Heart left ventricle (tissue), 16 donors: ENCODE results near the gene SAMD5. TPM values are rescaled to one million over a fixed set of nuclear protein-coding genes. Genes with fewer than 3 reads are reported as not detected.

Source experiments
- ATAC-seq, 4 donors: fragments of 200-7000 bp; cut with Tn5 transposase; one replicate each; pipeline ENCODE4 v1.9.1; 2020 to 2022; ENCODE audit warnings: moderate library complexity in 4 of 4, mild to moderate bottlenecking in 3 of 4, moderate number of reproducible peaks in 1 of 4
- DNase-seq, 5 donors: peaks; one replicate each; pipeline ENCODE4 v3.0.0-alpha.2; 2020
- H3K27ac ChIP-seq, 12 donors: fragments of 200-600 bp; sonication (generic) in 4 of 12; one replicate each; pipeline versions ENCODE4 v1.5.0 to v1.8.0; 2016 to 2022; ENCODE audit warnings: mild to moderate bottlenecking in 2 of 12
- H3K27me3 ChIP-seq, 9 donors: fragments of 200-600 bp; sonication (generic) in 2 of 9; one replicate each; pipeline versions ENCODE4 v1.5.1 to v1.8.0; 2016 to 2022; ENCODE audit warnings: mild to moderate bottlenecking in 3 of 9
- H3K36me3 ChIP-seq, 9 donors: fragments of 200-600 bp; sonication (generic) in 2 of 9; one replicate each; pipeline versions ENCODE4 v1.5.0 to v1.8.0; 2018 to 2022; ENCODE audit warnings: mild to moderate bottlenecking in 2 of 9
- H3K4me1 ChIP-seq, 12 donors: fragments of 200-600 bp; sonication (generic) in 4 of 12; one replicate each; pipeline versions ENCODE4 v1.5.0 to v1.8.0; 2016 to 2022; ENCODE audit warnings: mild to moderate bottlenecking in 3 of 12
- H3K4me3 ChIP-seq, 12 donors: fragments of 200-600 bp; sonication (generic) in 4 of 12; one replicate each; pipeline versions ENCODE4 v1.5.0 to v1.8.0; 2017 to 2022; ENCODE audit warnings: mild to moderate bottlenecking in 9 of 12, moderate library complexity in 4 of 12
- H3K9me3 ChIP-seq, 12 donors: fragments of 200-600 bp; sonication (generic) in 4 of 12; one replicate each; pipeline versions ENCODE4 v1.5.0 to v1.8.0; 2016 to 2022; ENCODE audit warnings: mild to moderate bottlenecking in 1 of 12
- CTCF ChIP-seq, 12 donors: fragments of 200-600 bp; sonication (generic) in 4 of 12; IDR thresholded peaks; one replicate each; pipeline versions ENCODE4 v1.5.0 to v1.8.0; 2018 to 2022; ENCODE audit warnings: antibody characterized with exemption in 12 of 12, mild to moderate bottlenecking in 5 of 12
- POLR2A ChIP-seq, 2 donors: fragments of 450-650 bp; IDR thresholded peaks; one replicate each; pipeline ENCODE4 v1.6.1; 2017; ENCODE audit warnings: antibody characterized with exemption in 2 of 2, mild to moderate bottlenecking in 2 of 2, moderate library complexity in 2 of 2
- WGBS, 4 donors: extraction: QIAGEN DNeasy Blood & Tissue Kit in 2 of 4; methylation state at CpG; one replicate each; pipeline versions ENCODE4 v1.1.5 to v1.1.7; 2013 to 2018; 5-methylcytosine and 5-hydroxymethylcytosine counted together
- intact Hi-C, 10 donors: fragments of 100-400 bp; cut with DNase I; formaldehyde crosslinking; loops; one replicate each; pipeline versions ENCODE4 v1.11.1 to v1.14.2; 2022
- polyA plus RNA-seq, 2 donors: library from polyadenylated mRNA; stranded (reverse); fragments of 200-250 nt; gene quantifications; one replicate each; pipeline ENCODE4 v1.2.3, GENCODE V29; 2013
- total RNA-seq, 9 donors: library from RNA; depleted of rRNA in 2 of 9; stranded (reverse); fragments of >200 nt in 2 of 9; fragmentation: NEBNext Ultra II Directional in 3 of 9; extraction: Animal tissue kit (Norgen Biotek cat#: 25700) in 3 of 9; gene quantifications; one replicate each; pipeline versions ENCODE4 v1.1.0 to v1.2.4, GENCODE V29; 2016 to 2023
- donor health status: ischemic (EF 13 %, LVEDD 7.1; RV severe dilation, severe dysfunction).
- donor health status: healthy with polysubstance abuse.
- donor health status: DM: no; HTN: yes; CAD: no.
- donor health status: DM: no; HTN: no; CAD: no.
- donor health status: ischemic (EF 25% LVEDD 6.9; RV normal size, moderate dysfunction).
- donor health status: ischemic (EF 25% LVEDD 5.7; RV mildly dilated, moderate dysfunction).
- donor health status: healthy.
- donor health status: DM: yes; HTN: yes; CAD: no.
- donor health status: ischemic (EF 35%, LVEDD 5.7; RV mildly dilated, moderate dysfunction).
- donor health status: nonischemic (EF 11% LVEDD 7.7; RV severe dilation, severe dysfunction).
- donor health status: DM: yes; HTN: yes; CAD: no.
- donor health status: PGD.
- donor health status: ischemic (EF 29% LVEDD 5.4; RV normal size, mild dysfunction).
- donor health status: nonischemic (EF 23%, LVEDD 6.1; RV moderate dilation, normal function).

The SAMD5 gene
- total and polyA plus RNA-seq, 11 donors, result 0.15 to 1.5 (median 0.64) TPM

GRCh38 chr6:147570681-147571080 is 62.2 kb downstream of the SAMD5 start:
- peak in 3 of 4 donors; percentile 37 to 70 (median 49) for ATAC-seq
- DNase-seq, result peak in 2 of 5 donors; percentile 10 to 26
- Histone ChIP-seq H3K27ac (no peak overlapping the region), H3K4me1 (peaks cover 0 to 12% (median 7%) of the 10 kb centered on the region in 12 donors), H3K27me3 (no peaks in the 10 kb centered on the region), H3K36me3 (no peaks in the 10 kb centered on the region), H3K4me3 (no peak overlapping the region), H3K9me3 (no peaks in the 10 kb centered on the region)
- WGBS, 4 donors, result 56 to 63% (median 62%) methylated on average over 2 of the region's 2 CpGs
- intact Hi-C loops, result no loop called here
- TF ChIP-seq POLR2A (IDR thresholded peaks at IDR 0.05) (no peak), CTCF (IDR thresholded peaks at IDR 0.05) (no peak)

- ATAC-seq (no peak), DNase-seq (no peak)
- Histone ChIP-seq H3K36me3 (no peaks in the 10 kb centered on the region), H3K27ac (no peak overlapping the region), H3K27me3 (no peaks in the 10 kb centered on the region), H3K4me3 (no peak overlapping the region), H3K9me3 (peaks cover 0 to 13% (median 0%) of the 10 kb centered on the region in 12 donors), H3K4me1 (peaks cover 0 to 7% (median 0%) of the 10 kb centered on the region in 12 donors)
- TF ChIP-seq CTCF (IDR thresholded peaks at IDR 0.05), result no peak
- TF ChIP-seq POLR2A (IDR thresholded peaks at IDR 0.05), result no peak
- intact Hi-C loops, result no loop called here
Measured at GRCh38 chr6:147577488-147577887, 69.0 kb downstream of the SAMD5 start.

- Histone ChIP-seq H3K27ac (no peak overlapping the region), H3K9me3 (peaks cover 0 to 13% (median 0%) of the 10 kb centered on the region in 12 donors), H3K4me1 (peaks cover 0 to 7% (median 0%) of the 10 kb centered on the region in 12 donors), H3K4me3 (no peak overlapping the region), H3K36me3 (no peaks in the 10 kb centered on the region), H3K27me3 (no peaks in the 10 kb centered on the region)
- DNase-seq (no peak), ATAC-seq (no peak)
- TF ChIP-seq CTCF (IDR thresholded peaks at IDR 0.05) (no peak), POLR2A (IDR thresholded peaks at IDR 0.05) (no peak)
- intact Hi-C loops, result no loop called here
- 56 to 81% (median 71%) methylated on average over 2 of the region's 2 CpGs for WGBS, 4 donors
Measured at GRCh38 chr6:147578159-147578558, 69.7 kb downstream of the SAMD5 start.

- H3K4me1 ChIP-seq, result peaks cover 0 to 7% (median 0%) of the 10 kb centered on the region in 12 donors
- H3K27me3 ChIP-seq, result no peaks in the 10 kb centered on the region
- DNase-seq, result no peak
- intact Hi-C loops, result no loop called here
- no peak for ATAC-seq
- no peak overlapping the region for H3K27ac ChIP-seq
- H3K9me3 ChIP-seq, result peaks cover 0 to 13% (median 0%) of the 10 kb centered on the region in 12 donors
- no peak overlapping the region for H3K4me3 ChIP-seq
- 91 to 94% (median 92%) methylated on average over 2 of the region's 2 CpGs for WGBS, 4 donors
- TF ChIP-seq POLR2A (IDR thresholded peaks at IDR 0.05), result no peak
- TF ChIP-seq CTCF (IDR thresholded peaks at IDR 0.05), result no peak
- H3K36me3 ChIP-seq, result no peaks in the 10 kb centered on the region
Measured at GRCh38 chr6:147578883-147579282, 70.4 kb downstream of the SAMD5 start.
